ENCODE results near the gene KLF3.

The KLF3 gene

GRCh38 chr4:38692421-38692820 is 28.4 kb downstream of the KLF3 start:
- FAIRE-seq: no peak

GRCh38 chr4:38693569-38693968 is 29.6 kb downstream of the KLF3 start:
- FAIRE-seq: no peak
- no peak for DNase-seq (ENCODE audit: insufficient read length, low spot score)

More at GRCh38 chr4:38692421-38692820, 28.4 kb downstream of the KLF3 start:
- DNase-seq (ENCODE audit: insufficient read length, low spot score): no peak

- no peak for DNase-seq (ENCODE audit: insufficient read length, low spot score)
- FAIRE-seq: no peak
These were observed 30.3 kb downstream of the KLF3 start for GRCh38 chr4:38694330-38694729.

GRCh38 chr4:38695809-38696208 is 31.8 kb downstream of the KLF3 start:
- no peak for FAIRE-seq
- DNase-seq (ENCODE audit: insufficient read length, low spot score): no peak

GRCh38 chr4:38696697-38697096 is 32.7 kb downstream of the KLF3 start:
- DNase-seq (ENCODE audit: insufficient read length, low spot score): no peak

GRCh38 chr4:38698176-38698575 is 34.2 kb downstream of the KLF3 start:
- DNase-seq (ENCODE audit: insufficient read length, low spot score) (no peak), FAIRE-seq (no peak)

More at GRCh38 chr4:38696697-38697096, 32.7 kb downstream of the KLF3 start:
- FAIRE-seq: no peak

- FAIRE-seq (no peak), DNase-seq (ENCODE audit: insufficient read length, low spot score) (no peak)
These were observed 35.1 kb downstream of the KLF3 start for GRCh38 chr4:38699112-38699511.

- FAIRE-seq: no peak
These were observed 39.6 kb downstream of the KLF3 start for GRCh38 chr4:38703635-38704034.

GRCh38 chr4:38704622-38705154 is 40.7 kb downstream of the KLF3 start:
- no peak for FAIRE-seq
- DNase-seq (ENCODE audit: insufficient read length, low spot score): no peak

More at GRCh38 chr4:38703635-38704034, 39.6 kb downstream of the KLF3 start:
- no peak for DNase-seq (ENCODE audit: insufficient read length, low spot score)

GRCh38 chr4:38706301-38706700 is 42.3 kb downstream of the KLF3 start:
- no peak for DNase-seq (ENCODE audit: insufficient read length, low spot score)
- FAIRE-seq: no peak

- DNase-seq (ENCODE audit: insufficient read length, low spot score): no peak
- FAIRE-seq: no peak
These were observed 46.1 kb downstream of the KLF3 start for GRCh38 chr4:38710053-38710452.

GRCh38 chr4:38711066-38711465 is 47.1 kb downstream of the KLF3 start:
- no peak for DNase-seq (ENCODE audit: insufficient read length, low spot score)
- FAIRE-seq: no peak

GRCh38 chr4:38715050-38715449 is 51.1 kb downstream of the KLF3 start:
- DNase-seq (ENCODE audit: insufficient read length, low spot score) (no peak), FAIRE-seq (no peak)

- FAIRE-seq (no peak), DNase-seq (ENCODE audit: insufficient read length, low spot score) (no peak)
These were observed 52.3 kb downstream of the KLF3 start for GRCh38 chr4:38716256-38716655.

- FAIRE-seq: peak; percentile 23
- no peak for DNase-seq (ENCODE audit: insufficient read length, low spot score)
These were observed 53.6 kb downstream of the KLF3 start for GRCh38 chr4:38717604-38718003.

- DNase-seq (ENCODE audit: insufficient read length, low spot score) (no peak), FAIRE-seq (no peak)
These were observed 59.1 kb downstream of the KLF3 start for GRCh38 chr4:38723114-38723513.

GRCh38 chr4:38723726-38724474 is 59.9 kb downstream of the KLF3 start:
- DNase-seq (ENCODE audit: insufficient read length, low spot score) (no peak), FAIRE-seq (no peak)

- FAIRE-seq (no peak), DNase-seq (ENCODE audit: insufficient read length, low spot score) (no peak)
These were observed 60.4 kb downstream of the KLF3 start for GRCh38 chr4:38724475-38724808.

- DNase-seq (ENCODE audit: insufficient read length, low spot score): no peak
- no peak for FAIRE-seq
These were observed 64.7 kb downstream of the KLF3 start for GRCh38 chr4:38728631-38729141.

GRCh38 chr4:38730493-38730829 is 66.5 kb downstream of the KLF3 start:
- DNase-seq (ENCODE audit: insufficient read length, low spot score): no peak

GRCh38 chr4:38730830-38731646 is 67.0 kb downstream of the KLF3 start:
- FAIRE-seq (no peak), DNase-seq (ENCODE audit: insufficient read length, low spot score) (peak; percentile 80)

More at GRCh38 chr4:38730493-38730829, 66.5 kb downstream of the KLF3 start:
- no peak for FAIRE-seq

- DNase-seq (ENCODE audit: insufficient read length, low spot score) (no peak), FAIRE-seq (no peak)
These were observed 69.7 kb downstream of the KLF3 start for GRCh38 chr4:38733663-38734062.
